ENCODE results near the gene LCP1.
A peak's percentile ranks its signal among the peaks of the same experiment; 100 is the strongest.

The LCP1 gene

GRCh38 chr13:46154136-46154801 is 27.7 kb downstream of the LCP1 start:
- DNase-seq, result no peak

- no peak for DNase-seq
Observed at GRCh38 chr13:46152627-46153328, 29.2 kb downstream of the LCP1 start.

- no peak for DNase-seq
Observed at GRCh38 chr13:46150134-46150693, 31.8 kb downstream of the LCP1 start.

GRCh38 chr13:46149272-46150133 is 32.5 kb downstream of the LCP1 start:
- no peak for DNase-seq

- no peak for DNase-seq
Observed at GRCh38 chr13:46146898-46147297, 35.1 kb downstream of the LCP1 start.

- DNase-seq, result no peak
Observed at GRCh38 chr13:46145950-46146349, 36.0 kb downstream of the LCP1 start.

- no peak for DNase-seq
Observed at GRCh38 chr13:46145135-46145534, 36.8 kb downstream of the LCP1 start.

- DNase-seq, result no peak
Observed at GRCh38 chr13:46143184-46143701, 38.7 kb downstream of the LCP1 start.

- DNase-seq, result no peak
Observed at GRCh38 chr13:46142776-46143175, 39.2 kb downstream of the LCP1 start.

- no peak for DNase-seq
Observed at GRCh38 chr13:46140044-46140443, 41.9 kb downstream of the LCP1 start.

GRCh38 chr13:46137627-46138317 is 44.2 kb downstream of the LCP1 start:
- no peak for DNase-seq

GRCh38 chr13:46136688-46137087 is 45.3 kb downstream of the LCP1 start:
- DNase-seq, result no peak

GRCh38 chr13:46134961-46135522 is 46.9 kb downstream of the LCP1 start:
- peak; percentile 13 for DNase-seq

- DNase-seq, result no peak
Observed at GRCh38 chr13:46134494-46134893, 47.5 kb downstream of the LCP1 start.

GRCh38 chr13:46132109-46132508 is 49.9 kb downstream of the LCP1 start:
- DNase-seq, result no peak

- no peak for DNase-seq
Observed at GRCh38 chr13:46131705-46132104, 50.3 kb downstream of the LCP1 start.

- DNase-seq, result no peak
Observed at GRCh38 chr13:46129955-46130618, 51.9 kb downstream of the LCP1 start.

- no peak for DNase-seq
Observed at GRCh38 chr13:46129124-46129523, 52.9 kb downstream of the LCP1 start.

GRCh38 chr13:46127358-46128023 is 54.5 kb downstream of the LCP1 start:
- no peak for DNase-seq

- DNase-seq, result peak; percentile 27
Observed at GRCh38 chr13:46126552-46127357, 55.2 kb downstream of the LCP1 start.

All from NCI-H2171 treated with DMSO at 0.1 percent for 48 hours (cell line).